HEK293 (cell line): Measurements from ENCODE around the gene DST.

ENCODE experiments used
- CTCF ChIA-PET: fragments of 350-600 bp; formaldehyde crosslinking; extraction: SDS; loops from one replicate; lab custom pipeline; 2021; ENCODE audit warnings: antibody characterized with exemption; lab: Yijun Ruan, JAX
- POLR2A ChIA-PET: fragments of 300-600 bp; formaldehyde crosslinking; extraction: SDS; loops from one replicate; lab custom pipeline; 2020; ENCODE audit warnings: antibody characterized with exemption, inconsistent platforms; lab: Yijun Ruan, JAX
- H3K27ac ChIP-seq: fragments of 200-500 bp; sonication (Bioruptor generic); 2 replicates; pipeline ENCODE4 v1.5.1; 2014; ENCODE audit warnings: low read depth, low read length, control low read depth, inconsistent platforms; ENCODE audit errors: extremely low read depth
- H3K36me3 ChIP-seq, 2 experiments: fragments of 200-500 bp in 1 of 2; sonication (Bioruptor generic) in 1 of 2; 1 replicate in 1 of 2; 2 replicates in 1 of 2; pipeline ENCODE4 v1.5.1; 2014 to 2017; ENCODE audit warnings: inconsistent platforms in 2 of 2, low read length in 2 of 2; ENCODE audit not compliant: control insufficient read depth in 2 of 2, insufficient read depth in 1 of 2
- H3K4me1 ChIP-seq: fragments of 200-500 bp; sonication (Bioruptor generic); 2 replicates; pipeline ENCODE4 v1.5.1; 2014; ENCODE audit warnings: mild to moderate bottlenecking, low read length, inconsistent platforms; ENCODE audit not compliant: control insufficient read depth, insufficient read depth
- H3K4me3 ChIP-seq: 2 replicates; pipeline ENCODE4 v1.5.1; 2011; ENCODE audit warnings: low read depth, mild to moderate bottlenecking, control low read depth, low read length, moderate library complexity
- H3K9me3 ChIP-seq: fragments of 200-500 bp; sonication (Bioruptor generic); 2 replicates; pipeline ENCODE4 v1.5.1; 2014; ENCODE audit warnings: low read depth, low read length, inconsistent platforms; ENCODE audit not compliant: control insufficient read depth, insufficient read depth
- BCL11B ChIP-seq: fragments of 450-650 bp; formaldehyde crosslinking; IDR thresholded peaks from 2 replicates; pipeline ENCODE4 v1.5.1; 2016; ENCODE audit warnings: low read depth, missing biosample characterization, missing genetic modification characterization
- KLF1 ChIP-seq: fragments of 450-650 bp; formaldehyde crosslinking; IDR thresholded peaks from 2 replicates; pipeline ENCODE4 v1.5.1; 2016; ENCODE audit warnings: missing biosample characterization, missing genetic modification characterization
- KLF17 ChIP-seq: fragments of 450-650 bp; formaldehyde crosslinking; IDR thresholded peaks from 2 replicates; pipeline ENCODE4 v1.5.1; 2016; ENCODE audit warnings: missing biosample characterization, missing genetic modification characterization
- ZBTB20 ChIP-seq: fragments of 450-650 bp; formaldehyde crosslinking; IDR thresholded peaks from 2 replicates; pipeline ENCODE4 v1.5.1; 2016; ENCODE audit warnings: missing biosample characterization, missing genetic modification characterization
- ZFP3 ChIP-seq: fragments of 450-650 bp; formaldehyde crosslinking; IDR thresholded peaks from 2 replicates; pipeline ENCODE4 v1.5.1; 2016; ENCODE audit warnings: low read depth, missing biosample characterization, missing genetic modification characterization
- ZNF138 ChIP-seq: fragments of 450-650 bp; formaldehyde crosslinking; IDR thresholded peaks from 2 replicates; pipeline ENCODE4 v1.5.1; 2016; ENCODE audit warnings: missing biosample characterization, missing genetic modification characterization, borderline replicate concordance
- ZNF155 ChIP-seq: fragments of 450-650 bp; formaldehyde crosslinking; IDR thresholded peaks from 2 replicates; pipeline ENCODE4 v1.5.1; 2016; ENCODE audit warnings: missing biosample characterization, missing genetic modification characterization
- ZNF202 ChIP-seq: fragments of 450-650 bp; formaldehyde crosslinking; IDR thresholded peaks from 2 replicates; pipeline ENCODE4 v1.5.1; 2016; ENCODE audit warnings: missing biosample characterization, missing genetic modification characterization, borderline replicate concordance
- ZNF473 ChIP-seq: fragments of 450-650 bp; formaldehyde crosslinking; IDR thresholded peaks from 2 replicates; pipeline ENCODE4 v1.5.1; 2017; ENCODE audit warnings: missing biosample characterization, missing genetic modification characterization
- ZNF560 ChIP-seq: fragments of 450-650 bp; formaldehyde crosslinking; IDR thresholded peaks from 2 replicates; pipeline ENCODE4 v1.5.1; 2017; ENCODE audit warnings: missing biosample characterization, missing genetic modification characterization, borderline replicate concordance
- ZNF585B ChIP-seq: fragments of 450-650 bp; formaldehyde crosslinking; IDR thresholded peaks from 2 replicates; pipeline ENCODE4 v1.5.1; 2016; ENCODE audit warnings: missing biosample characterization, missing genetic modification characterization
- ZNF645 ChIP-seq: fragments of 450-650 bp; formaldehyde crosslinking; IDR thresholded peaks from 2 replicates; pipeline ENCODE4; 2016; ENCODE audit warnings: missing biosample characterization, missing genetic modification characterization
- ZNF692 ChIP-seq: fragments of 450-650 bp; formaldehyde crosslinking; IDR thresholded peaks from 2 replicates; pipeline ENCODE4 v1.5.1; 2016; ENCODE audit warnings: missing biosample characterization, missing genetic modification characterization
- ZNF768 ChIP-seq: fragments of 450-650 bp; formaldehyde crosslinking; IDR thresholded peaks from 2 replicates; pipeline ENCODE4 v1.5.1; 2018; ENCODE audit warnings: missing biosample characterization, mild to moderate bottlenecking, missing genetic modification characterization
- TF ChIP-seq, protein P1 (sequence below): fragments of 450-650 bp; formaldehyde crosslinking; IDR thresholded peaks from 2 replicates; pipeline ENCODE4 v1.5.1; 2016; ENCODE audit warnings: missing biosample characterization, missing genetic modification characterization
- TF ChIP-seq, protein P2 (sequence below): fragments of 450-650 bp; formaldehyde crosslinking; IDR thresholded peaks from 2 replicates; pipeline ENCODE4 v1.5.1; 2017; ENCODE audit warnings: missing biosample characterization, mild to moderate bottlenecking, missing genetic modification characterization, moderate library complexity
- TF ChIP-seq, protein P3 (sequence below): fragments of 450-650 bp; formaldehyde crosslinking; IDR thresholded peaks from 2 replicates; pipeline ENCODE4 v1.5.1; 2016; ENCODE audit warnings: missing biosample characterization, missing genetic modification characterization, borderline replicate concordance
- TF ChIP-seq, protein P4 (sequence below): fragments of 450-650 bp; formaldehyde crosslinking; conservative IDR thresholded peaks from 2 replicates; pipeline ENCODE4 v1.5.1; 2016; ENCODE audit warnings: low read depth, missing biosample characterization, missing genetic modification characterization

The DST gene

GRCh38 chr6:56484669-56485068, 158.0 kb downstream of the DST start:
- CTCF ChIA-PET: no interaction called here
- Histone ChIP-seq H3K27ac (no peak overlapping the region), H3K4me1 (no peaks in the 10 kb centered on the region), H3K4me3 (no peak overlapping the region), H3K36me3 (peaks cover 42 to 59% of the 10 kb centered on the region in 2 experiments), H3K9me3 (no peaks in the 10 kb centered on the region)
- TF ChIP-seq, protein P1, sequence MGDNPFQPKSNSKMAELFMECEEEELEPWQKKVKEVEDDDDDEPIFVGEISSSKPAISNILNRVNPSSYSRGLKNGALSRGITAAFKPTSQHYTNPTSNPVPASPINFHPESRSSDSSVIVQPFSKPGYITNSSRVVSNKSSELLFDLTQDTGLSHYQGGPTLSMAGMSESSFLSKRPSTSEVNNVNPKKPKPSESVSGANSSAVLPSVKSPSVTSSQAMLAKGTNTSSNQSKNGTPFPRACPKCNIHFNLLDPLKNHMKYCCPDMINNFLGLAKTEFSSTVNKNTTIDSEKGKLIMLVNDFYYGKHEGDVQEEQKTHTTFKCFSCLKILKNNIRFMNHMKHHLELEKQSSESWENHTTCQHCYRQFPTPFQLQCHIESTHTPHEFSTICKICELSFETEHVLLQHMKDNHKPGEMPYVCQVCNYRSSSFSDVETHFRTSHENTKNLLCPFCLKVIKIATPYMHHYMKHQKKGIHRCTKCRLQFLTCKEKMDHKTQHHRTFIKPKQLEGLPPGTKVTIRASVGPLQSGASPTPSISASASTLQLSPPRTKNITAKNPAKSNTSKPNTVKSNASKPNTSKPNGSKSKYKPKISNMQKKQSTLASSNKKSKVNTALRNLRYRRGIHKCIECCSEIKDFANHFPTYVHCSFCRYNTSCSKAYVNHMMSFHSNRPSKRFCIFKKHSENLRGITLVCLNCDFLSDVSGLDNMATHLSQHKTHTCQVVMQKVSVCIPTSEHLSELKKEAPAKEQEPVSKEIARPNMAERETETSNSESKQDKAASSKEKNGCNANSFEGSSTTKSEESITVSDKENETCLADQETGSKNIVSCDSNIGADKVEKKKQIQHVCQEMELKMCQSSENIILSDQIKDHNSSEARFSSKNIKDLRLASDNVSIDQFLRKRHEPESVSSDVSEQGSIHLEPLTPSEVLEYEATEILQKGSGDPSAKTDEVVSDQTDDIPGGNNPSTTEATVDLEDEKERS (tag by site-specific recombination): no peak
- TF ChIP-seq ZNF473 (tag by site-specific recombination) (no peak), KLF17 (tag by site-specific recombination) (no peak), ZNF138 (no peak), ZNF692 (tag by site-specific recombination) (no peak), ZNF155 (tag by site-specific recombination) (no peak), ZNF202 (tag by site-specific recombination) (no peak), BCL11B (no peak), ZNF645 (tag by site-specific recombination) (no peak)
- POLR2A ChIA-PET: no interaction called here

GRCh38 chr6:56483929-56484328, 158.8 kb downstream of the DST start:
- peaks cover 44 to 58% of the 10 kb centered on the region in 2 experiments for H3K36me3 ChIP-seq
- TF ChIP-seq, protein P2, sequence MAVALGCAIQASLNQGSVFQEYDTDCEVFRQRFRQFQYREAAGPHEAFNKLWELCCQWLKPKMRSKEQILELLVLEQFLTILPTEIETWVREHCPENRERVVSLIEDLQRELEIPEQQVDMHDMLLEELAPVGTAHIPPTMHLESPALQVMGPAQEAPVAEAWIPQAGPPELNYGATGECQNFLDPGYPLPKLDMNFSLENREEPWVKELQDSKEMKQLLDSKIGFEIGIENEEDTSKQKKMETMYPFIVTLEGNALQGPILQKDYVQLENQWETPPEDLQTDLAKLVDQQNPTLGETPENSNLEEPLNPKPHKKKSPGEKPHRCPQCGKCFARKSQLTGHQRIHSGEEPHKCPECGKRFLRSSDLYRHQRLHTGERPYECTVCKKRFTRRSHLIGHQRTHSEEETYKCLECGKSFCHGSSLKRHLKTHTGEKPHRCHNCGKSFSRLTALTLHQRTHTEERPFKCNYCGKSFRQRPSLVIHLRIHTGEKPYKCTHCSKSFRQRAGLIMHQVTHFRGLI (tag by site-specific recombination): no peak
- no peak for TF ChIP-seq ZFP3 (tag by site-specific recombination)
- TF ChIP-seq ZNF768 (tag by site-specific recombination): no peak
- TF ChIP-seq ZNF560 (tag by site-specific recombination): no peak
- TF ChIP-seq ZBTB20 (tag by site-specific recombination): no peak
- TF ChIP-seq KLF1: no peak
- TF ChIP-seq, protein P3, sequence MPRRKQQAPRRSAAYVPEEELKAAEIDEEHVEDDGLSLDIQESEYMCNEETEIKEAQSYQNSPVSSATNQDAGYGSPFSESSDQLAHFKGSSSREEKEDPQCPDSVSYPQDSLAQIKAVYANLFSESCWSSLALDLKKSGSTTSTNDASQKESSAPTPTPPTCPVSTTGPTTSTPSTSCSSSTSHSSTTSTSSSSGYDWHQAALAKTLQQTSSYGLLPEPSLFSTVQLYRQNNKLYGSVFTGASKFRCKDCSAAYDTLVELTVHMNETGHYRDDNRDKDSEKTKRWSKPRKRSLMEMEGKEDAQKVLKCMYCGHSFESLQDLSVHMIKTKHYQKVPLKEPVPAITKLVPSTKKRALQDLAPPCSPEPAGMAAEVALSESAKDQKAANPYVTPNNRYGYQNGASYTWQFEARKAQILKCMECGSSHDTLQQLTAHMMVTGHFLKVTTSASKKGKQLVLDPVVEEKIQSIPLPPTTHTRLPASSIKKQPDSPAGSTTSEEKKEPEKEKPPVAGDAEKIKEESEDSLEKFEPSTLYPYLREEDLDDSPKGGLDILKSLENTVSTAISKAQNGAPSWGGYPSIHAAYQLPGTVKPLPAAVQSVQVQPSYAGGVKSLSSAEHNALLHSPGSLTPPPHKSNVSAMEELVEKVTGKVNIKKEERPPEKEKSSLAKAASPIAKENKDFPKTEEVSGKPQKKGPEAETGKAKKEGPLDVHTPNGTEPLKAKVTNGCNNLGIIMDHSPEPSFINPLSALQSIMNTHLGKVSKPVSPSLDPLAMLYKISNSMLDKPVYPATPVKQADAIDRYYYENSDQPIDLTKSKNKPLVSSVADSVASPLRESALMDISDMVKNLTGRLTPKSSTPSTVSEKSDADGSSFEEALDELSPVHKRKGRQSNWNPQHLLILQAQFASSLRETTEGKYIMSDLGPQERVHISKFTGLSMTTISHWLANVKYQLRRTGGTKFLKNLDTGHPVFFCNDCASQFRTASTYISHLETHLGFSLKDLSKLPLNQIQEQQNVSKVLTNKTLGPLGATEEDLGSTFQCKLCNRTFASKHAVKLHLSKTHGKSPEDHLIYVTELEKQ (tag by site-specific recombination): no peak
- no peak for TF ChIP-seq ZNF585B (tag by site-specific recombination)
- TF ChIP-seq, protein P4, sequence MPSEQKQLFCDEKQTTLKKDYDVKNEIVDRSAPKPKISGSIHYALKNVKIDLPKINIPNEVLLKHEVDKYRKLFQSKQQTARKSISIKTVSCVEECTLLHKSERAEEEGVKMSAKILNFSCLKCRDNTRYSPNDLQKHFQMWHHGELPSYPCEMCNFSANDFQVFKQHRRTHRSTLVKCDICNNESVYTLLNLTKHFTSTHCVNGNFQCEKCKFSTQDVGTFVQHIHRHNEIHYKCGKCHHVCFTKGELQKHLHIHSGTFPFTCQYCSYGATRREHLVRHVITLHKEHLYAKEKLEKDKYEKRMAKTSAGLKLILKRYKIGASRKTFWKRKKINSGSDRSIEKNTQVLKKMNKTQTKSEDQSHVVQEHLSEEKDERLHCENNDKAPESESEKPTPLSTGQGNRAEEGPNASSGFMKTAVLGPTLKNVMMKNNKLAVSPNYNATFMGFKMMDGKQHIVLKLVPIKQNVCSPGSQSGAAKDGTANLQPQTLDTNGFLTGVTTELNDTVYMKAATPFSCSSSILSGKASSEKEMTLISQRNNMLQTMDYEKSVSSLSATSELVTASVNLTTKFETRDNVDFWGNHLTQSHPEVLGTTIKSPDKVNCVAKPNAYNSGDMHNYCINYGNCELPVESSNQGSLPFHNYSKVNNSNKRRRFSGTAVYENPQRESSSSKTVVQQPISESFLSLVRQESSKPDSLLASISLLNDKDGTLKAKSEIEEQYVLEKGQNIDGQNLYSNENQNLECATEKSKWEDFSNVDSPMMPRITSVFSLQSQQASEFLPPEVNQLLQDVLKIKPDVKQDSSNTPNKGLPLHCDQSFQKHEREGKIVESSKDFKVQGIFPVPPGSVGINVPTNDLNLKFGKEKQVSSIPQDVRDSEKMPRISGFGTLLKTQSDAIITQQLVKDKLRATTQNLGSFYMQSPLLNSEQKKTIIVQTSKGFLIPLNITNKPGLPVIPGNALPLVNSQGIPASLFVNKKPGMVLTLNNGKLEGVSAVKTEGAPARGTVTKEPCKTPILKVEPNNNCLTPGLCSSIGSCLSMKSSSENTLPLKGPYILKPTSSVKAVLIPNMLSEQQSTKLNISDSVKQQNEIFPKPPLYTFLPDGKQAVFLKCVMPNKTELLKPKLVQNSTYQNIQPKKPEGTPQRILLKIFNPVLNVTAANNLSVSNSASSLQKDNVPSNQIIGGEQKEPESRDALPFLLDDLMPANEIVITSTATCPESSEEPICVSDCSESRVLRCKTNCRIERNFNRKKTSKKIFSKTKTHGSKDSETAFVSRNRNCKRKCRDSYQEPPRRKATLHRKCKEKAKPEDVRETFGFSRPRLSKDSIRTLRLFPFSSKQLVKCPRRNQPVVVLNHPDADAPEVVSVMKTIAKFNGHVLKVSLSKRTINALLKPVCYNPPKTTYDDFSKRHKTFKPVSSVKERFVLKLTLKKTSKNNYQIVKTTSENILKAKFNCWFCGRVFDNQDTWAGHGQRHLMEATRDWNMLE (tag by site-specific recombination): no peak
- TF ChIP-seq, all 188 proteins: peak for 0
- ChIA-PET CTCF (no interaction called here), POLR2A (no interaction called here)
- Histone ChIP-seq H3K27ac (no peak overlapping the region), H3K9me3 (no peaks in the 10 kb centered on the region), H3K4me1 (no peaks in the 10 kb centered on the region), H3K4me3 (no peak overlapping the region)
